Measurements from ENCODE around the gene ASCL2.

The ASCL2 gene

DNA sequence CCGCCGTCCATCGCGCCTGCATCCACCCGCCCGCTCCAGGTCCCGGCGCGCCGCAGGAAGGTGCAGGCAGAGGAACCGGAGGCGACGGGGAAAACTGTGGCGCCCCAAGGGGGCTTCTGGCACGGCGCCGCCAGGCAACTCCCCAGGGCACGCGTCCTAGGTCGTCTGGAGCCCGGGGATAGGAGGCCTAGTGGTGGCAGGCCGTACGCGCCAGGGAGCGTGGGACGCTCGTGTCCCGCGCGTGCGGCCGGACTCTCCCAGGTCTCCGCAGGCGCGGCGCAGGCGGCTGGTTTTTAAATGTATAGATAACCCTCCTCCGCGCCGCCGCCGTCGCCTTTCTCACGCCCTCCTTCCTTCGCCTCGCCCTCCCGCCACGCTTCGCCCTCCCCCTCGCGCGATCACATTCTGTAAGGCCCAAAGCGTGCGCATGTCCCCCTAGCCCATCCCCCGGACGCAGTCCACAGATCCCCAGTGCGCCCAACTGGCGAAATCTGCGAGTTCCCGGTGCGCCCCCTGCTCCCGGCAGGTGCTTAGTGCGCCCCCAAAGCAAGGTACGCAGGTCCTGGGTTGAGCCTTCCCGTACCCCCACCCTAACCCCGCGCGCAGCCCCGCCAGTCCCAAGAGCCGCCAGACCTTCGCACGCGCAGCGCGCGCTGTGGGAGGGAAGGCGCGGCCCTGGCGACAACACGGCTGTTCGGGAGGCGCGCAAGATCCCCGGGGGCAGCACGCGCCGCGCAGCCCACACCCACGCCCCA is at the start of gene ASCL2:
ASCL2 (minus strand) TSS at position 267 of the 755 bp plus-strand sequence; CDS start at position 11, 256 bp downstream.
- no peak for DNase-seq (ENCODE audit: low read depth in 3 of 3)

GRCh38 chr11:2319791-2320472 is 49.5 kb upstream of the ASCL2 start:
- no peak for DNase-seq (ENCODE audit: low read depth in 3 of 3)

DNA sequence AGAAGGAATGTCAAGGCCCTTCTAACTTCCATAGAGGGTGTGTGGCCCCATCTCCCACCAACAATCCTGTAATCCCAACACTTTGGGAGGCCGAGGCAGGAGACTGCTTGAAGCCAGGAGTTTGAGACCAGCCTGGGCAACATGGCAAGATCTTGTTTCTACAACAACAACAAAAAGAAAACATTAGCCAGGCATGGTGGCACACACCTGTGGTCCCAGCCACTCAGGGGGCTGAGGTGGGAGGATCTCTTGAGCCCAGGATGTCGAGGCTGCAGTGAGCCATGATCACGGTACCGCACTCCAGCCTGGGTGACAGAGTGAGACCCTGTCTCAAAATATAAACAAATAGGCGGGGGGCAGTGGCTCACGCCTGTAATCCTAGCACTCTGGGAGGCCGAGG is 48.3 kb upstream of the ASCL2 start:
- DNase-seq (ENCODE audit: low read depth in 3 of 3) = no peak

- no peak for DNase-seq (ENCODE audit: low read depth in 3 of 3)
Observed at GRCh38 chr11:2318123-2318522, 47.7 kb upstream of the ASCL2 start.

- DNase-seq (ENCODE audit: low read depth in 3 of 3) = no peak
Observed at GRCh38 chr11:2317354-2318050, 47.1 kb upstream of the ASCL2 start.

GRCh38 chr11:2316963-2317244 is 46.5 kb upstream of the ASCL2 start:
- no peak for DNase-seq (ENCODE audit: low read depth in 3 of 3)

DNA sequence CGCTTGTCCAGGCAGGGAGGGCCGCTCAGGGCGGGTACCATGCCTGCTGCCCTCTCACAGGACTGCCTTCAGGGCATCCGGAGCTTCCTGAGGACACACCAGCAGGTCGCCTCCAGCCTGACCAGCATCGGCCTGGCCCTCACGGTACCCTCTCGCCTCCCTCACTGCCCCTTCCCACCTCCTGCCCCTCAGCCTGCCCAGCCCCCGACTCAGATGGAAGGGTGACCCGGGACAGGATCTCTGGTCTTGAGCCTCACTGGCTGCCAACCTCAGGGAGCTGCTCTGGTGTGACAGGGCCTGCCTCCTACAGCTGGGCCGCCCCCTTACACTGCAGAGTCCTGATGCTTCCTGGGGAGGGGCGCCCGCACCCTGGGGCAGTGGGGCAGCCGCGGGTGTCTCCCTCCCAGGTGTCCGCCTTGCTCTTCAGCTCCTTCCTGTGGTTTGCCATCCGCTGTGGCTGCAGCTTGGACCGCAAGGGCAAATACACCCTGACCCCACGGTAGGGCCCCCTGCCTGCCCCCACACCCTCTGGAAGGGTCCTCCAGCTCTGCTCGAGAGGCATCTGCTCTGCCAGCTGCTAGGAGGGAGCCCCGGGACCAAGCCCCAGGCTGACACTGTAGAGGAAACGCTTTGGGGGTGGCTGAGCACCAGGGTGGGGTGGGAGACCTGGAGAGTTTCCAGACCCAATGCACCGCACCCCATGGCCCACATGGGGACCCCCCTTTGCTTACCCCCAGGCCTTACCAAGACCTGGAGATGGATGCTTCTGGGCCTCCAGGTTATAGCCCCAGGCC is 46.0 kb upstream of the ASCL2 start:
- no peak for DNase-seq (ENCODE audit: low read depth in 3 of 3)

DNA sequence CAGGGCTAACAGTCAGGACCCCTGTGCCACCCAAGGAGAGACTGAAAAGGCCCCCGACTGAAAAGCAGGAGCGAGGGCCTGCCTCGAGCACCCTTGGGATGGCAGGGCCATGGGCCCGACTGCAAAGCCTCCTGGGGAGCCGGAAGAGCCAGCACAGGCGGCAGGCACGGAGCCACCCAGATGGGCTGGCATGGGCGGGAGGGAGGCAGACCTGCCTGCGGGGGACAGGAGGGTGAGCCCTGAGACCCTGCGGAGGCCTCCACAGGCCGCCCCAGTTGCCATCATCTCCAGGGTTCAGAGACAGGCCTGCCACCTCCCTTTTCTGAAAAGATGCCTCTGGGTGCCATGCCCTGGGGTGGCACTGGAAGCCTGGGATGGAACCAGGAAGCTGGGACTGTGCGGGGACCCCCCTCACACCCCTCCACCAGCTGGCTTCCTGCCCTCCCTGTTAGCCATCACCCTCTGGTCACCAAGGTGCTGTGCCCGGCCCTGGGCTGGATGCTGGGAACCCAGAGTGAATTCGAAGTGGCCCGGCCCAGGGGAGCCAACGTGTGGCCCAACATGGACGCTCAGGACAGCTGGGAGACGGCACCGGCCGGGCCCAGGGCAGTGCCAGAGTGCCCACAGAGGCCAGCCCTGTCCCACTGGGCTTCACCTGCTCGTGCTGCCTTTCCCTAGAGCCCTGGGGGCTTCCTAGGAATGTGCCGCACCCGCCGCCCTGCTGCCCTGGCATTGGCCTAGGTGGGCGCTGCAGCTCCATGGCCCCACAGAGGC is 45.2 kb upstream of the ASCL2 start:
- no peak for DNase-seq (ENCODE audit: low read depth in 3 of 3)

DNA sequence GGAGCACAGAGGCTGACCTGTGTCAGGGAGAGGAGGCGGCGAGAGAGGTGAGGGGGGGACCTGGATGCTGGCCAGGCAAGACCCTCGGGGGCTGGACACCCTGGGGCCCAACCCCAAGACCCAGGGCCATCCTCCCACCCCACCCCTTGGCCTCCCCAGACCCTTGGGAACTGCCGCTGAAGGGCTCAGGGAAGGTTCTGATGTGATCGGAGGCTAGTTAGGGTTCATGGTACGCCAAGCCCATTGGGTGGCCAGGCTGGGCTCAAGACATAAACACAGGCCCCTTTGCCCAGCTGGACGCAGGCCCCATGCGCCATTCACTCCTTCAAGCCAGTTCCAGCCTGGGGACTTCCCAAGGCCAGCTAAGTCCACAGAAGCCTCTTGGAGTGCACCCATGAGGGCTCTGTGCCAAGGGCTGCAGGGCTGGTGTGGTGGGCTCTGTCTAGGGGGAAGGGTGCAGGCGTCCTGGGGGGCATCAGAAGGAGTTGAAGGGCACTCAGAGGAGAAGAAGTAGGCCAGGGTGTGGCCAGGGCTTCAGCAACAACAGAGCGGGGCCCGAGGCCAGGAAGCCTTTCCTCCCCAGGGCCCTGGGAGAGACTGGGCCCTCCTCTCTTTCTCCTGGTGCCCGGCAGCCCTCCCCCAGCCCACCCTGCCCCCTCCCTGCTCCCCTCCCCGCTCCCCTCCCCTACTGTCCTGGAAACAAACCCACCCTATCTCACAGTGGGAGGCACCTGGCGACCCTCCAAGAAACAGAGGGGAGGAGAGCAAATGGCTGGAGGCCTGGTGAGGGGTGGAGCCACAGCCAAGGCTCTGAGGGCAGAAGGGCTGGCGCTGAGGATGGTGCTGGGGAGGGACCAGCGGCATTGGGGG is 44.4 kb upstream of the ASCL2 start:
- no peak for DNase-seq (ENCODE audit: low read depth in 3 of 3)

DNA sequence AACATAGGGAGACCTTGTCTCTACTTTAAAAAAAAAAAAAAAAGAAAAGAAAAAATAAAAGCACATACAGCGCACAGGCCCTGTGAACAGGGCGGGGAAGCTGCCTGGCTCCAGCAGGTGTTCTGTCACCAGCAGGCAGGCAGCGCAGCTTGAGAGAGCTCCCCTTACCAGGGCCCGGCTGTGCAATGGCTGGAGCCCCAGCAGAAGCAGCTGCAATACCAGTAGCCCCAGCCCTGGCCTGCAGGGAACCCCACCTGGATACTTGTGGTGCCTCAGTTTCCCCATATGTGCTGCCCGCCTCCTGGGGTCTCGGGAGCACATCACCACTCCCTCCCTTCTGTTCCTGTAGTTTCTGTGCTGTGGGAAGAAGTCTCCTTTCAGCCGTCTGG is 43.7 kb upstream of the ASCL2 start:
- no peak for DNase-seq (ENCODE audit: low read depth in 3 of 3)

DNA sequence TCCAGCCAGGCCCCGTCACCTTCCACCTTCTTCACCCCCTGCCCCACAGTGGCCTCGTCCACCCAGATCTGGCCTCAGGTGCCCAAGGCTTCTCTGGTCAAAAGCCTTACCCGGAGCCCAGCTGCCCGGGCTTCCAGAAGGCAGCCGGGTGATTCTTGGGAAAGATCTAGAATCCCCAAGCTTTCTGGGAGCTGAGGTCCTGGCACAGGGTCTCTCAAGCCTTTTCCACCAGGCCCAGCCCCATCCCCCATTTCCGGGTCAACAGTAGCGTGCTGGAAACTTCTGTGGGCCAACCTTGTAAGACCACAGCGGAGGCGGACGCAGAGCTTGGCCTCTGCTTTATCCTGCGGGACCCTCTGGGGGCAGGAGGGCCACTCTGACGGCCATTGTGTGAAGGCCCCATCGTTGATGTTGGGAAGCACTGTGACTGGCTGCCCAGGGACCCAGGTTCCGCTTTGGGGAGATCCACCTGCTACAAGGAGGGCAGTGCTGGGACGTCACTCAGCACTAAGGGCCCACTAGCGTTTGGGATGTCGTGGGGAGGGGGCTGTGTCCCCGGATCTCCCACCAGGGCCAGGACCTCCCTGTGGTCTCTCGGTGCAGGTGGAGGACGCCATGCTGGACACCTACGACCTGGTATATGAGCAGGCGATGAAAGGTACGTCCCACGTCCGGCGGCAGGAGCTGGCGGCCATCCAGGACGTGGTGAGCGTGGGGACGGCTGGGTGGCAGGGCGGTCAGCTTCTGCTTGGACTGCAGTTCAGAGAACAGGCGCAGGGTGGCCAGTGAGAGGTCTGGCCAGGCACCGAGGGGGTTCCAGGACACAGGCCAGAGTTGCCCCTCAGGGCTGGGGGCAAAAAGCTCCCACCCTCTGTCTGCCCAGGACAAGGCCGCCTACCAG is 42.9 kb upstream of the ASCL2 start:
- no peak for DNase-seq (ENCODE audit: low read depth in 3 of 3)

GRCh38 chr11:2312232-2313042 is 42.0 kb upstream of the ASCL2 start:
- no peak for DNase-seq (ENCODE audit: low read depth in 3 of 3)

DNA sequence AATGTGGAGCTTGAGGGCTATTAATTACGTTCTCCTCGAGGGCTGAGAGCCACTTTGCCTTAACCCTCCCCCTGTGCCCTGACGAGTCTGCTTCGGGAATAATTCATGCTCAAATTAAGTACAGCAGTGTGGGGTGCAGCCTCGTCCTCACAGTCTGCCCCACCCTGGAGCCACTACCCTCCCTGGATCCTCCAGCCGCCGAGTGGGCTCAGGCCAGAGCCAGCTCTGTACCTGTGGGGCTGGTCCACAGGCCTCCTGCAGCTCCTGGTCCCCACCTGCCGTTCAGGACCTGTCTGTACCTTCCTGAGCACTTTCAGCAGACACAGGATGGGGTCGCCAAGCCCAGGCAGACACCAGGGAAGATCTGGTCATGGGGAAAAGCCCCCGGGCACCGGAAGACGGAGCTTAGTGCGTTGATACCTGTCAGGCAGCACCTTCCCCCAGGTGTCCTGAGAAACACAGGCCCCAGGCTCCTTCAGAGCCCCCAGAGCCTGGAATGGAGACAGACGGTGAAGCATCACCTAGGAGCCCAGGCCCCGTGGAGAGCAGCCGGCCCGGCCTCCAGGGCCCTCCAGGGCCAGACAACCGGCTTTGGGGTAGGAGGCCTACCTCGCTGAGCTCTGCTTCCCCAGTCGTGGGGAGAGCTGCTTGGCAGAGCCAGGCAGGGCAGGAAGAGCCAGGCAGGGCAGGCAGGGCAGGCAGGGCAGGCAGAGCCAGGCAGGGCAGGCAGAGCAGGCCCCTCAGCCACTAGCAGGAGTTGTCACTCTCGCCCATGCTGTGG is 41.2 kb upstream of the ASCL2 start:
- no peak for DNase-seq (ENCODE audit: low read depth in 3 of 3)

DNA sequence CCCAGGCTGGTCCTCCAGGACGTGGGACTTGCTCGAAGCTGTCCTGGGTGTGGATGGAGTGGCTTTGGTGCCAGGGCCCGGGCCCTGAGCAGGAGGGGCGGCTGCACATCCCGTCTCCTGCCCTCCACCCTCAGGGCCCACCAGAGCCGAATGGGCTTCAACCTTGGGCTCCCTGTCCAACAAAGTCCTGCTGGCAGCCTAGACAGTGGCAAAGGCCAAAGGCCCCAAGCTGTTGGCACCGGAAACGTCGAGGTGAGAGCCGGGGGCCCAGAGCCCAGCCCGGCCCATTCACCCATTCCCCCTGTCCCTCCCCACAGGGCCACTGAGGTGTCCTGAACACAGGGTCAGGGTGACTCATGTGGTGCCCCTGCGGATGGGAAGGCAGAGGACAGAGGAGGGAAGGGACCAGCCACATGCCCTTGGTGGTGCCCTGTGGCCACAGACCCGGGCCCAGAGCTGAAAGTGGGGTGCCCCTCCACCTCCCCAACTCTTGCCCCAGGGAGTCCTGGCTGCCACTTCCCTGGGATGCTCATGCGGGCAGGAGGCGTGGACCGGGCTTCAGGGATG is 40.5 kb upstream of the ASCL2 start:
- DNase-seq (ENCODE audit: low read depth in 3 of 3) = no peak

DNA sequence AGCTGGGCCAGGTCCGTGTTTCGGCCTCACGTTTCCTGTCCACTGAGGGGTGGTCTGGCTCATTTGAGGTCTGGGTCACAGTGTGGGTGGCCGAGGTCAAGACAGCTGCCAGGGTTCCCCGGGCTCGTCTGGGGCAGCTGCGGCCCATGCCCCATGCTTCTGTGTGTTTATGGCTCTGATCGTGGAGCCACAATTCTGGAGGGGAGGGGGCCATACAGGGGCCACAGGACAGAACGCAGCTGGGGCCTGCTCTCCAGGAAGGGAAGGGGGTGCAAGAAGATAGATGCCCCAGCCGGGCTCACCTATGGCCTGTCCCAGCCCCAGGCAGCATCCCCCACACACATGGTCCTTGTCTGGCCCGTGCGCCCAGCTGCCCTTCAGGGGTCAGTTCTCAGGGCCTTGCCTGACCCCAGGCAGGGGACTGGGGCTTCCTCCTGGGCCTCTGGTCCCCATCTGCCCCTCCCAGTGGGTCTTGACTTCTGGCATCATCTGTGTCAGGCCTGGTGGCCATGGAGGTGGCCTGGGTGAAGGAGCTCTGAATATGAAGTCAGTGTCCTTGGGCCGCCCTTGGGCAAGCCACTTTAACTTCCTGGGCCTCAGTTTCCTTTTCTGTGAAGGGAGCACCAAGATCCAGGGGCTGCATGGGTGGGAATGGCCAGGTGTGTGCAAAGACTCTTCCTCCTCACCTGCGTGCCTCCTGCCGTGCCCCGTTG is 39.8 kb upstream of the ASCL2 start:
- no peak for DNase-seq (ENCODE audit: low read depth in 3 of 3)

GRCh38 chr11:2309251-2310072 is 39.1 kb upstream of the ASCL2 start:
- no peak for DNase-seq (ENCODE audit: low read depth in 3 of 3)

Measured in stimulated activated CD4-positive, alpha-beta T cell treated with anti-CD3 and anti-CD28 coated beads, TNF-alpha, amount 100 ng/mL, for 48 hours (primary cell).